Upper lobe of left lung (tissue), 4 donors: ENCODE results near the gene SPPL3.

ENCODE experiments used
- POLR2A ChIP-seq, 4 donors: fragments of 450-650 bp; IDR thresholded peaks; one replicate each; pipeline ENCODE4 v1.5.1; 2016 to 2017; ENCODE audit warnings: antibody characterized with exemption in 4 of 4, mild to moderate bottlenecking in 2 of 4
- POLR2AphosphoS5 ChIP-seq, 2 donors: sonication (generic); formaldehyde crosslinking; IDR thresholded peaks; one replicate each; pipeline ENCODE4 v1.5.1; 2017; ENCODE audit warnings: antibody characterized with exemption in 2 of 2
- TF ChIP-seq, protein P1 (sequence below), 6 experiments: fragments of 450-650 bp in 4 of 6; fragments of 200-600 bp in 2 of 6; sonication (generic) in 2 of 6; IDR thresholded peaks; one replicate each; pipeline ENCODE4 v1.5.1; 2016 to 2019; ENCODE audit warnings: antibody characterized with exemption in 6 of 6

- TF ChIP-seq, protein P1, sequence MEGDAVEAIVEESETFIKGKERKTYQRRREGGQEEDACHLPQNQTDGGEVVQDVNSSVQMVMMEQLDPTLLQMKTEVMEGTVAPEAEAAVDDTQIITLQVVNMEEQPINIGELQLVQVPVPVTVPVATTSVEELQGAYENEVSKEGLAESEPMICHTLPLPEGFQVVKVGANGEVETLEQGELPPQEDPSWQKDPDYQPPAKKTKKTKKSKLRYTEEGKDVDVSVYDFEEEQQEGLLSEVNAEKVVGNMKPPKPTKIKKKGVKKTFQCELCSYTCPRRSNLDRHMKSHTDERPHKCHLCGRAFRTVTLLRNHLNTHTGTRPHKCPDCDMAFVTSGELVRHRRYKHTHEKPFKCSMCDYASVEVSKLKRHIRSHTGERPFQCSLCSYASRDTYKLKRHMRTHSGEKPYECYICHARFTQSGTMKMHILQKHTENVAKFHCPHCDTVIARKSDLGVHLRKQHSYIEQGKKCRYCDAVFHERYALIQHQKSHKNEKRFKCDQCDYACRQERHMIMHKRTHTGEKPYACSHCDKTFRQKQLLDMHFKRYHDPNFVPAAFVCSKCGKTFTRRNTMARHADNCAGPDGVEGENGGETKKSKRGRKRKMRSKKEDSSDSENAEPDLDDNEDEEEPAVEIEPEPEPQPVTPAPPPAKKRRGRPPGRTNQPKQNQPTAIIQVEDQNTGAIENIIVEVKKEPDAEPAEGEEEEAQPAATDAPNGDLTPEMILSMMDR (IDR thresholded peaks at IDR 0.05): no peak
- TF ChIP-seq POLR2AphosphoS5 (IDR thresholded peaks at IDR 0.05): no peak
- no peak for TF ChIP-seq POLR2A (IDR thresholded peaks at IDR 0.05)
Measured at GRCh38 chr12:120719072-120719471, 185.1 kb downstream of the SPPL3 start.
